Astrocyte of the spinal cord (primary cell): ENCODE measurements around the gene BAZ2A.

Source experiments
- DNase-seq: peaks from one replicate; pipeline ENCODE4 v3.0.0; 2011; ENCODE audit warnings: low read depth, low spot score
- H3K4me3 ChIP-seq: 2 replicates; pipeline ENCODE4 v1.5.1; 2011; ENCODE audit warnings: low read depth, mild to moderate bottlenecking, low read length, moderate library complexity
- CTCF ChIP-seq: IDR thresholded peaks from 2 replicates; pipeline ENCODE4 v1.5.1; 2012; ENCODE audit warnings: low read depth, mild to moderate bottlenecking, low read length, inconsistent platforms
- in situ Hi-C: cut with HindIII; loops from 2 replicates; pipeline ENCODE4 v1.10.0; 2017; ENCODE audit warnings: low sequenced_read_pairs

BAZ2A gene

DNA sequence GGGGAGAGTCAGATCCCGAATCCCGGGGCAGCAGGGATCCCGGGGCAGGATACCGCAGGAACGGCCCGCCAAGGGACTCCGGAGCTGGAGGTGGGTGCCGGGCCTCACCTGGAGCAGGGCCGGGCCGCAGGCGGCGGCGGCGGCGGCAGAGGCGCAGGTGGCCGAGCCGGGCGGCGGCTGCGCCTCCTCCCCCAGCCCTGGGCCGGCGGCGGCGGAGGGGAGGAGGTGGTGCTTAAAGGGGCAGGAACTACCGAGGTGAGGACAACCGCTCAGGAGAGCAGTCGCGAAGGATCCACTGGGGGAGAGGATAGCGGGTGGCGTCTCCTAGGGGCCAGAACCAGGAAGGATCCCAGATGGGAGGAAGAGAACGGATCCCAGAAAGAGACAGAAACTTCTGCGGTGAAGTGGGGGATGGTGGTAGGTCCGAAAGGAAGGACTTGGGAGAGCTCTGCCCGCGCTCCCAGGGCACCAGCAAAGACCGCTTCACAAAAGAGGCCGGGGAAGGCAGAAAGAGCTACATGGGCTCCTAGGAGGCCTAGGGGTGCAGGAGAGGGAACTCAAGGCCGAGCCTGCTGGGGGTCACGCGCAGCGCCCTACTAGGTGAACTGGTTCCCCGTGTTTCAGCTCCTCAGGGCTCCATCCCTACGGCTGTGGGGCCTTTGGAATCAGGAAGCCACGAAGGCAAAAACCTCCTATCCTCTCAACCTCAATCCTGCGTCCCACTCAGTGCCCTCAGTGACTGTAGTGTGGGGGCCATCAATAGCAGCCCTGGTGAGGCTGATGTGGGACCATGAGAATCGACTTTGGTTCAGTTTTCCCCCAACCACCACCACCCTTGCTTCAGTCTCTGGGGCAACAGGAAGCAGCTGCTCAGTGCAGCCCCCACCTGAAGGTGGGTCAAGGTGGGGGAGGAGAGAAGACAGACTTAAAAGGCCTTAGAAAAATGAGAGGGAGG lies 5.0 kb upstream of the BAZ2A start:
- peak; percentile 83 for DNase-seq
- peak; percentile 62 for TF ChIP-seq CTCF
- in situ Hi-C loops, result no loop called here
- peak overlapping the region; percentile 81 for H3K4me3 ChIP-seq

GRCh38 chr12:56634242-56634836 lies 4.2 kb upstream of the BAZ2A start:
- H3K4me3 ChIP-seq, result peak overlapping the region; percentile 81
- in situ Hi-C loops, result no loop called here
- TF ChIP-seq CTCF, result no peak
- peak; percentile 6 for DNase-seq

- in situ Hi-C loops, result no loop called here
- TF ChIP-seq CTCF, result no peak
- H3K4me3 ChIP-seq, result peak overlapping the region; percentile 81
- DNase-seq, result no peak
Measured at GRCh38 chr12:56633468-56634241, 3.5 kb upstream of the BAZ2A start.

GRCh38 chr12:56632701-56633467 lies 2.8 kb upstream of the BAZ2A start:
- TF ChIP-seq CTCF, result no peak
- no peak overlapping the region for H3K4me3 ChIP-seq
- DNase-seq, result no peak
- in situ Hi-C loops, result no loop called here

DNA sequence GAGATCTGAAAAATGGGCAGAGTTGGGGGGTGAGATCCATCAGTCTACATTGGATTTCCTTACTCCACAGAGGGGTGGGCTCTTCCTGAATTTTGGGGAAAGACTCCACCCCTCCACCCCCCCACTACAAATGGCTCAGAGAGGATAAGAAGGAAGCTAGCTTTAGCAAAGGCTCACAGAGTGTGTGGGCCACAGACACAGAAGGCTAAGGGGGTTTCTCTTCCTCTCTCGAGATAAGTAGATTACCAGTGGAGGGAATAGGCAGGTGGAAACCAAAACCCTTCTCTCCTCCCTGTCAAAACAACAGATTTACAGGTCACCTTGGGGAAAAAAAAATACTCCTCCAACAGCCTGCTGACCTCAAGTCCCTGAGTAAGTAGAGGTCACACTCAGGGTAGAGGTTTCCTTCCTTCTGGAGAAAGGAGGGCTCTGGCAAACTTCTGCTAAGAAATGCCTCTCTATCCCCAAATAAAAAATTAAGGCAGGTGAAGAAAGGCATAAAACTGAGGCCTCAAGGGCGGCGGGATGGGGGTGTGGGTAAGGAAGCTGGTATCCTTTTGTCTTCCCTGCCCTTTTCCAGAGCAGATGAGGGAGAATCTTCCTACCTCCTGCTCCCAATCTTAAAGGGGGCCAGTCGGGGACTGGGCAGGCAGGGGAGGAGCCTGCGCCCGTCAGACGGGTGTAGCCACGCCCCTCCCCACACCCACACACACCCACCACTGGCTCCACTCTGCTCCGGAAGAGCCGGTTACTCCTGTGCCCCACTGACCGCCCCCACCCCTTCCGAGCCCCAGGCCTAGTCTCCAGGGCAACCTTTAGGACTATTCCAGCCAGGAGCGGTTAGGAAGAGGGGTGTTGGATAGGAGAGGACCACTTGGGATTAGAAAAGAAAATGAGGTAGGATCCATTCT lies 1.9 kb upstream of the BAZ2A start:
- TF ChIP-seq CTCF, result no peak
- in situ Hi-C loops, result no loop called here
- peak; percentile 17 for DNase-seq
- H3K4me3 ChIP-seq, result no peak overlapping the region
